GM10248 (cell line): Measurements from ENCODE around the gene VPS16.
"Not testable (repeated sequence)": the region's sequence is repeated elsewhere in the genome, so short reads cannot be mapped to it uniquely, and the experiment has no call there.

ENCODE experiments used
- CTCF ChIA-PET: fragments of 300-600 bp; sonication (Branson Sonifier 250); formaldehyde crosslinking; extraction: SDS; loops from one replicate; lab custom pipeline; 2021; ENCODE audit warnings: antibody characterized with exemption; lab: Yijun Ruan, JAX
- POLR2A ChIA-PET: fragments of 350-650 bp; sonication (Branson Sonifier 250); formaldehyde crosslinking; extraction: SDS; loops from one replicate; lab custom pipeline; 2020; ENCODE audit warnings: antibody characterized with exemption; lab: Yijun Ruan, JAX
- DNase-seq: peaks from one replicate; pipeline ENCODE4 v3.0.0; 2012; ENCODE audit errors: extremely low spot score
- CTCF ChIP-seq: IDR thresholded peaks from 2 replicates; pipeline ENCODE4 v1.5.1; 2012; ENCODE audit warnings: mild to moderate bottlenecking, low read depth; ENCODE audit errors: extremely low read depth, missing control alignments, control extremely low read depth

The VPS16 gene

GRCh38 chr20:2806351-2806701, 34.2 kb upstream of the VPS16 start:
- POLR2A ChIA-PET = no interaction called here
- TF ChIP-seq CTCF = no peak
- DNase-seq = no peak
- CTCF ChIA-PET = no interaction called here

GRCh38 chr20:2807019-2807418, 33.5 kb upstream of the VPS16 start:
- POLR2A ChIA-PET = no interaction called here
- TF ChIP-seq CTCF = no peak
- DNase-seq = no peak
- CTCF ChIA-PET = no interaction called here

GRCh38 chr20:2807929-2808328, 32.6 kb upstream of the VPS16 start:
- POLR2A ChIA-PET, DNase-seq, CTCF ChIA-PET: not testable (repeated sequence)

GRCh38 chr20:2809690-2810089, 30.9 kb upstream of the VPS16 start:
- DNase-seq = no peak
- POLR2A ChIA-PET = no interaction called here
- CTCF ChIA-PET = no interaction called here
- TF ChIP-seq CTCF = no peak

- TF ChIP-seq CTCF = no peak
- ChIA-PET CTCF (interaction anchor here (1.1 kb wide), 1 partner anchor 70 kb away, joined by 5 read pairs; no protein-coding TSS in a partner anchor), POLR2A (no interaction called here)
- no peak for DNase-seq
These were observed 28.4 kb upstream of the VPS16 start for GRCh38 chr20:2812189-2812588.

- CTCF ChIA-PET = interaction anchor here (0.7 kb wide), 1 partner anchor 365 kb away, joined by 3 read pairs; no protein-coding TSS in a partner anchor
- POLR2A ChIA-PET = no interaction called here
- no peak for DNase-seq
- TF ChIP-seq CTCF = no peak
These were observed 26.5 kb upstream of the VPS16 start for GRCh38 chr20:2814076-2814475.

- ChIA-PET CTCF (no interaction called here), POLR2A (no interaction called here)
- no peak for TF ChIP-seq CTCF
- DNase-seq = no peak
These were observed 25.9 kb upstream of the VPS16 start, which contains the start of gene C20orf141 for GRCh38 chr20:2814587-2815051. Gene C20orf141 (plus strand): TSS chr20:2814987. CDS start chr20:2815185, 198 bp downstream.
